ENCODE measurements around the gene CCNC.

The CCNC gene

GRCh38 chr6:99547526-99547925, 20.9 kb downstream of the CCNC start:
- Histone ChIP-seq H3K27ac (ENCODE audit: extremely low read depth, low read depth, low read length) (no peak overlapping the region), H3K36me3 (ENCODE audit: control insufficient read depth in 2 of 2, insufficient read depth in 1 of 2, low read length in 2 of 2) (peaks cover 69 to 86% of the 10 kb centered on the region in 2 experiments), H3K4me3 (ENCODE audit: low read depth, low read length) (no peak overlapping the region), H3K9me3 (ENCODE audit: control insufficient read depth, insufficient read depth, low read depth, low read length) (no peaks in the 10 kb centered on the region), H3K4me1 (ENCODE audit: control insufficient read depth, insufficient read depth, low read length) (no peaks in the 10 kb centered on the region)
- TF ChIP-seq ZBTB11 (tag by site-specific recombination; conservative IDR thresholded peaks at IDR 0.05; ENCODE audit: low read depth): no peak
- TF ChIP-seq ZNF37A (tag by site-specific recombination; IDR thresholded peaks at IDR 0.05): no peak
- no peak for TF ChIP-seq ZNF223 (tag by site-specific recombination; IDR thresholded peaks at IDR 0.05)
- no peak for TF ChIP-seq ZNF423 (tag by site-specific recombination; IDR thresholded peaks at IDR 0.05)
- no peak for TF ChIP-seq RBAK (tag by site-specific recombination; IDR thresholded peaks at IDR 0.05)
- no peak for TF ChIP-seq PRDM2 (tag by site-specific recombination; IDR thresholded peaks at IDR 0.05; ENCODE audit: borderline replicate concordance)
- TF ChIP-seq ZBTB20 (tag by site-specific recombination; IDR thresholded peaks at IDR 0.05): no peak
- no peak for TF ChIP-seq ZFP41 (tag by site-specific recombination; IDR thresholded peaks at IDR 0.05; ENCODE audit: borderline replicate concordance)
- no peak for TF ChIP-seq PATZ1 (tag by site-specific recombination; IDR thresholded peaks at IDR 0.05)
- TF ChIP-seq ZNF23 (tag by site-specific recombination; IDR thresholded peaks at IDR 0.05; ENCODE audit: borderline replicate concordance): no peak
- POLR2A ChIA-PET: interaction anchor here (0.6 to 1.6 kb wide), 2 partner anchors 21 to 32 kb away, joined by 3 to 6 read pairs; partner anchors contain the start of gene CCNC
- CTCF ChIA-PET: interaction anchor here (0.6 to 0.7 kb wide), 3 partner anchors 24 to 225 kb away, joined by 3 to 4 read pairs (median 3); no protein-coding TSS in a partner anchor

- ChIA-PET CTCF (interaction anchor here (1.2 to 1.5 kb wide), 3 partner anchors 21 to 78 kb away, joined by 3 to 5 read pairs (median 5); no protein-coding TSS in a partner anchor), POLR2A (no interaction called here)
- Histone ChIP-seq H3K4me1 (ENCODE audit: control insufficient read depth, insufficient read depth, low read length) (no peaks in the 10 kb centered on the region), H3K4me3 (ENCODE audit: low read depth, low read length) (no peak overlapping the region), H3K9me3 (ENCODE audit: control insufficient read depth, insufficient read depth, low read depth, low read length) (no peaks in the 10 kb centered on the region), H3K36me3 (ENCODE audit: control insufficient read depth in 2 of 2, insufficient read depth in 1 of 2, low read length in 2 of 2) (peaks cover 66 to 93% of the 10 kb centered on the region in 2 experiments), H3K27ac (ENCODE audit: extremely low read depth, low read depth, low read length) (no peak overlapping the region)
- TF ChIP-seq ZNF677 (tag by site-specific recombination; IDR thresholded peaks at IDR 0.05) (no peak), ZNF214 (tag by site-specific recombination; IDR thresholded peaks at IDR 0.05; ENCODE audit: borderline replicate concordance) (peak; percentile 97)
Observed at GRCh38 chr6:99545442-99545841, 23.0 kb downstream of the CCNC start.

All from HEK293 (cell line).